HepG2 (cell line): Measurements from ENCODE around the gene RAB2B. TPM values are rescaled to one million over a fixed set of nuclear protein-coding genes. Genes with fewer than 3 reads are reported as not detected.

Experiments used
- CHCHD3 ChIP-seq: sonication (generic); formaldehyde crosslinking; IDR thresholded peaks from 2 replicates; pipeline ENCODE4 v1.8.0; 2022; ENCODE audit warnings: mild to moderate bottlenecking, missing genetic modification reagents, moderate library complexity
- GTF3A ChIP-seq: sonication (generic); formaldehyde crosslinking; conservative IDR thresholded peaks from 2 replicates; pipeline ENCODE4 v1.4.0; 2020; ENCODE audit warnings: mild to moderate bottlenecking, missing genetic modification reagents
- HNF4G ChIP-seq, 2 experiments: sonication (generic) in 1 of 2; formaldehyde crosslinking in 1 of 2; IDR thresholded peaks; 2 replicates each; pipeline versions ENCODE4 v1.4.0 to v1.6.1; 2011 to 2020; ENCODE audit warnings: borderline replicate concordance in 2 of 2, low read depth in 2 of 2, mild to moderate bottlenecking in 2 of 2, low read length in 1 of 2, missing genetic modification reagents in 1 of 2, moderate library complexity in 1 of 2
- IRF2 ChIP-seq: IDR thresholded peaks from 2 replicates; pipeline ENCODE4 v1.6.1; 2018; ENCODE audit warnings: missing genetic modification reagents, missing compliant biosample characterization
- JUN ChIP-seq: sonication (generic); formaldehyde crosslinking; IDR thresholded peaks from 2 replicates; pipeline ENCODE4 v1.4.0; 2020; ENCODE audit warnings: mild to moderate bottlenecking, missing genetic modification reagents
- MZF1 ChIP-seq: sonication (generic); formaldehyde crosslinking; IDR thresholded peaks from 2 replicates; pipeline ENCODE4 v1.8.1; 2023; ENCODE audit warnings: mild to moderate bottlenecking, missing genetic modification reagents, borderline replicate concordance
- RXRB ChIP-seq: IDR thresholded peaks from 2 replicates; pipeline ENCODE4 v1.6.1; 2016; ENCODE audit warnings: borderline replicate concordance, missing genetic modification reagents, missing compliant biosample characterization
- SMAD3 ChIP-seq: sonication (generic); formaldehyde crosslinking; IDR thresholded peaks from 2 replicates; pipeline ENCODE4 v1.4.0; 2020; ENCODE audit warnings: missing genetic modification reagents
- ZNF34 ChIP-seq: sonication (generic); formaldehyde crosslinking; IDR thresholded peaks from 2 replicates; pipeline ENCODE4 v1.4.0; 2020; ENCODE audit warnings: mild to moderate bottlenecking, missing genetic modification reagents, borderline replicate concordance
- ZNF44 ChIP-seq: sonication (generic); formaldehyde crosslinking; IDR thresholded peaks from 2 replicates; pipeline ENCODE4 v1.5.1; 2020; ENCODE audit warnings: mild to moderate bottlenecking, missing genetic modification reagents
- ZNF839 ChIP-seq: sonication (generic); formaldehyde crosslinking; IDR thresholded peaks from 2 replicates; pipeline ENCODE4 v1.4.0; 2020; ENCODE audit warnings: missing genetic modification reagents, mild to moderate bottlenecking, borderline replicate concordance
- ZSCAN20 ChIP-seq: sonication (generic); formaldehyde crosslinking; IDR thresholded peaks from 2 replicates; pipeline ENCODE4 v1.4.0; 2020; ENCODE audit warnings: missing genetic modification reagents, mild to moderate bottlenecking, borderline replicate concordance
- polyA plus RNA-seq, 8 experiments: library from polyadenylated mRNA; depleted of rRNA in 3 of 8; stranded (reverse) in 7 of 8; unstranded in 1 of 8; fragments of >200 nt; fragmentation: Illumina TruSeq in 4 of 8; extraction: Trizol in 4 of 8; gene quantifications; 2 replicates each; pipeline versions ENCODE4 v1.2.1 to v1.2.3, GENCODE V29; 2011 to 2016; ENCODE audit warnings: low read depth in 4 of 8, missing spikeins in 1 of 8, mixed read lengths in 1 of 8; ENCODE audit not compliant: insufficient read depth in 1 of 8
- total RNA-seq, 5 experiments: library from RNA; depleted of rRNA; stranded (reverse); fragments of >200 nt; fragmentation: Illumina TruSeq; extraction: Trizol; gene quantifications; 2 replicates each; pipeline ENCODE4 v1.2.3, GENCODE V29; 2016; ENCODE audit warnings: low read depth in 1 of 5
- TF ChIP-seq, protein P1 (sequence below): IDR thresholded peaks from 2 replicates; pipeline ENCODE4 v1.6.1; 2016; ENCODE audit warnings: missing genetic modification reagents, missing compliant biosample characterization
- TF ChIP-seq, protein P2 (sequence below): sonication (generic); formaldehyde crosslinking; IDR thresholded peaks from 2 replicates; pipeline ENCODE4 v1.4.0; 2020; ENCODE audit warnings: missing genetic modification reagents
- TF ChIP-seq, protein P3 (sequence below): sonication (generic); formaldehyde crosslinking; conservative IDR thresholded peaks from 2 replicates; pipeline ENCODE4 v1.8.0; 2022; ENCODE audit warnings: low read depth, missing genetic modification reagents
- TF ChIP-seq, protein P4 (sequence below): sonication (generic); formaldehyde crosslinking; IDR thresholded peaks from 2 replicates; pipeline ENCODE4 v1.8.0; 2022; ENCODE audit warnings: mild to moderate bottlenecking, missing genetic modification reagents, borderline replicate concordance
- TF ChIP-seq, protein P5 (sequence below): sonication (generic); formaldehyde crosslinking; IDR thresholded peaks from 2 replicates; pipeline ENCODE4 v1.8.1; 2023; ENCODE audit warnings: mild to moderate bottlenecking, moderate library complexity, missing genetic modification reagents
- TF ChIP-seq, protein P6 (sequence below): sonication (generic); formaldehyde crosslinking; IDR thresholded peaks from 2 replicates; pipeline ENCODE4 v1.4.0; 2020; ENCODE audit warnings: missing genetic modification reagents
- TF ChIP-seq, protein P7 (sequence below): sonication (generic); formaldehyde crosslinking; IDR thresholded peaks from 2 replicates; pipeline ENCODE4 v1.5.0; 2020; ENCODE audit warnings: missing genetic modification reagents

RAB2B gene
- total and polyA plus RNA-seq, 2 of the 13 experiments (the other 11 are each of a cell fraction or from before 2014, with no cell fraction given) = 36.0 to 60.6 TPM

DNA sequence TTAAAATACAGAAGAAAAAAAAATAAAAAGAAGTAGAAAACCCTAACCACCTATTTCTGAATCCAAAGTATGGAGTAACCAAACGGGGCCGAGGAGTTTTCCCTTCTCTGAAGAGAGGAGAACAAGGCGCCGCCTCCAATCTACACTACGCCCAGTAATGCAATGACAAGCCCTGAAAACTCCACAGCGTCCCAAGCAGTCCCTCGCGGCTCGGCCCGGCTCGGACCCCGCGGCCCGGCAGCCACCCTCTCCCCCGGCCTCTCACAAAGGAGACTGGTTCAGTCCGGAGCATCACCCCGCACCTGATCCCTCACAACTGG lies 21.2 kb downstream of the RAB2B start (continued):
- TF ChIP-seq, protein P1, sequence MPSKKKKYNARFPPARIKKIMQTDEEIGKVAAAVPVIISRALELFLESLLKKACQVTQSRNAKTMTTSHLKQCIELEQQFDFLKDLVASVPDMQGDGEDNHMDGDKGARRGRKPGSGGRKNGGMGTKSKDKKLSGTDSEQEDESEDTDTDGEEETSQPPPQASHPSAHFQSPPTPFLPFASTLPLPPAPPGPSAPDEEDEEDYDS (CRISPR knock-in tag) = no peak
- TF ChIP-seq RXRB (CRISPR knock-in tag) (no peak), ZSCAN20 (no peak), MZF1 (CRISPR knock-in tag) (no peak), HNF4G (IDR thresholded peaks at IDR 0.05; ENCODE audit: borderline replicate concordance, low read depth, low read length) (peak; percentile 6; the same call in 1 of the 2 replicates), HNF4G (CRISPR knock-in tag; IDR thresholded peaks at IDR 0.05; ENCODE audit: borderline replicate concordance, low read depth) (no peak), ZNF839 (no peak; the same call in 1 of the 2 replicates), GTF3A (CRISPR knock-in tag) (peak; percentile 7; the same call in 1 of the 2 replicates), ZNF34 (CRISPR knock-in tag) (no peak), IRF2 (CRISPR knock-in tag) (no peak), CHCHD3 (CRISPR knock-in tag) (no peak; the same call in 1 of the 2 replicates), SMAD3 (CRISPR knock-in tag) (no peak), JUN (CRISPR knock-in tag) (no peak), ZNF44 (no peak)
- TF ChIP-seq, protein P2, sequence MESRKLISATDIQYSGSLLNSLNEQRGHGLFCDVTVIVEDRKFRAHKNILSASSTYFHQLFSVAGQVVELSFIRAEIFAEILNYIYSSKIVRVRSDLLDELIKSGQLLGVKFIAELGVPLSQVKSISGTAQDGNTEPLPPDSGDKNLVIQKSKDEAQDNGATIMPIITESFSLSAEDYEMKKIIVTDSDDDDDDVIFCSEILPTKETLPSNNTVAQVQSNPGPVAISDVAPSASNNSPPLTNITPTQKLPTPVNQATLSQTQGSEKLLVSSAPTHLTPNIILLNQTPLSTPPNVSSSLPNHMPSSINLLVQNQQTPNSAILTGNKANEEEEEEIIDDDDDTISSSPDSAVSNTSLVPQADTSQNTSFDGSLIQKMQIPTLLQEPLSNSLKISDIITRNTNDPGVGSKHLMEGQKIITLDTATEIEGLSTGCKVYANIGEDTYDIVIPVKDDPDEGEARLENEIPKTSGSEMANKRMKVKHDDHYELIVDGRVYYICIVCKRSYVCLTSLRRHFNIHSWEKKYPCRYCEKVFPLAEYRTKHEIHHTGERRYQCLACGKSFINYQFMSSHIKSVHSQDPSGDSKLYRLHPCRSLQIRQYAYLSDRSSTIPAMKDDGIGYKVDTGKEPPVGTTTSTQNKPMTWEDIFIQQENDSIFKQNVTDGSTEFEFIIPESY (CRISPR knock-in tag) = no peak
- TF ChIP-seq, protein P3, sequence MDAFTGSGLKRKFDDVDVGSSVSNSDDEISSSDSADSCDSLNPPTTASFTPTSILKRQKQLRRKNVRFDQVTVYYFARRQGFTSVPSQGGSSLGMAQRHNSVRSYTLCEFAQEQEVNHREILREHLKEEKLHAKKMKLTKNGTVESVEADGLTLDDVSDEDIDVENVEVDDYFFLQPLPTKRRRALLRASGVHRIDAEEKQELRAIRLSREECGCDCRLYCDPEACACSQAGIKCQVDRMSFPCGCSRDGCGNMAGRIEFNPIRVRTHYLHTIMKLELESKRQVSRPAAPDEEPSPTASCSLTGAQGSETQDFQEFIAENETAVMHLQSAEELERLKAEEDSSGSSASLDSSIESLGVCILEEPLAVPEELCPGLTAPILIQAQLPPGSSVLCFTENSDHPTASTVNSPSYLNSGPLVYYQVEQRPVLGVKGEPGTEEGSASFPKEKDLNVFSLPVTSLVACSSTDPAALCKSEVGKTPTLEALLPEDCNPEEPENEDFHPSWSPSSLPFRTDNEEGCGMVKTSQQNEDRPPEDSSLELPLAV (CRISPR knock-in tag) = no peak
- TF ChIP-seq, protein P4, sequence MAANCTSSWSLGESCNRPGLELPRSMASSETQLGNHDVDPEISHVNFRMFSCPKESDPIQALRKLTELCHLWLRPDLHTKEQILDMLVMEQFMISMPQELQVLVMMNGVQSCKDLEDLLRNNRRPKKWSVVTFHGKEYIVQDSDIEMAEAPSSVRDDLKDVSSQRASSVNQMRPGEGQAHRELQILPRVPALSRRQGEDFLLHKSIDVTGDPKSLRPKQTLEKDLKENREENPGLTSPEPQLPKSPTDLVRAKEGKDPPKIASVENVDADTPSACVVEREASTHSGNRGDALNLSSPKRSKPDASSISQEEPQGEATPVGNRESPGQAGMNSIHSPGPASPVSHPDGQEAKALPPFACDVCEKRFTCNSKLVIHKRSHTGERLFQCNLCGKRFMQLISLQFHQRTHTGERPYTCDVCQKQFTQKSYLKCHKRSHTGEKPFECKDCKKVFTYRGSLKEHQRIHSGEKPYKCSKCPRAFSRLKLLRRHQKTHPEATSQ = no peak
- TF ChIP-seq, protein P5, sequence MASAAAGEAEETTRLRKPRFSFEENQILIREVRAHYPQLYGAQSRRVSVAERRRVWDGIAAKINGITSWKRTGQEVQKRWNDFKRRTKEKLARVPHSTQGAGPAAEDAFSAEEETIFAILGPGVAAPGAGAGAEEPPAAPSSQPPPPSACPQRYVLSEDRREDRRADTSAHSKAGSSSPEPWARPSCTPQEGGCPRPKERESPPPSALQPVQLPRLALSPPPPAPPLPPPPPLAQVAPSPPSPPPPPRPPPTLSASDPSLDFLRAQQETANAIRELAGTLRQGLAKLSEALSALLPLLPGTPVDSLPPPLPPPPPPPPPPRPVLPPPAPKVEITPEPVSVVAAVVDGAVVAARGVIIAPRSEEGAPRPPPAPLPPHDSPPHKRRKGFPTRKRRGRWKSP (CRISPR knock-in tag) = no peak
- TF ChIP-seq, protein P6, sequence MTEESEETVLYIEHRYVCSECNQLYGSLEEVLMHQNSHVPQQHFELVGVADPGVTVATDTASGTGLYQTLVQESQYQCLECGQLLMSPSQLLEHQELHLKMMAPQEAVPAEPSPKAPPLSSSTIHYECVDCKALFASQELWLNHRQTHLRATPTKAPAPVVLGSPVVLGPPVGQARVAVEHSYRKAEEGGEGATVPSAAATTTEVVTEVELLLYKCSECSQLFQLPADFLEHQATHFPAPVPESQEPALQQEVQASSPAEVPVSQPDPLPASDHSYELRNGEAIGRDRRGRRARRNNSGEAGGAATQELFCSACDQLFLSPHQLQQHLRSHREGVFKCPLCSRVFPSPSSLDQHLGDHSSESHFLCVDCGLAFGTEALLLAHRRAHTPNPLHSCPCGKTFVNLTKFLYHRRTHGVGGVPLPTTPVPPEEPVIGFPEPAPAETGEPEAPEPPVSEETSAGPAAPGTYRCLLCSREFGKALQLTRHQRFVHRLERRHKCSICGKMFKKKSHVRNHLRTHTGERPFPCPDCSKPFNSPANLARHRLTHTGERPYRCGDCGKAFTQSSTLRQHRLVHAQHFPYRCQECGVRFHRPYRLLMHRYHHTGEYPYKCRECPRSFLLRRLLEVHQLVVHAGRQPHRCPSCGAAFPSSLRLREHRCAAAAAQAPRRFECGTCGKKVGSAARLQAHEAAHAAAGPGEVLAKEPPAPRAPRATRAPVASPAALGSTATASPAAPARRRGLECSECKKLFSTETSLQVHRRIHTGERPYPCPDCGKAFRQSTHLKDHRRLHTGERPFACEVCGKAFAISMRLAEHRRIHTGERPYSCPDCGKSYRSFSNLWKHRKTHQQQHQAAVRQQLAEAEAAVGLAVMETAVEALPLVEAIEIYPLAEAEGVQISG (CRISPR knock-in tag) = no peak
- TF ChIP-seq, protein P7, sequence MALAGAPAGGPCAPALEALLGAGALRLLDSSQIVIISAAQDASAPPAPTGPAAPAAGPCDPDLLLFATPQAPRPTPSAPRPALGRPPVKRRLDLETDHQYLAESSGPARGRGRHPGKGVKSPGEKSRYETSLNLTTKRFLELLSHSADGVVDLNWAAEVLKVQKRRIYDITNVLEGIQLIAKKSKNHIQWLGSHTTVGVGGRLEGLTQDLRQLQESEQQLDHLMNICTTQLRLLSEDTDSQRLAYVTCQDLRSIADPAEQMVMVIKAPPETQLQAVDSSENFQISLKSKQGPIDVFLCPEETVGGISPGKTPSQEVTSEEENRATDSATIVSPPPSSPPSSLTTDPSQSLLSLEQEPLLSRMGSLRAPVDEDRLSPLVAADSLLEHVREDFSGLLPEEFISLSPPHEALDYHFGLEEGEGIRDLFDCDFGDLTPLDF (CRISPR knock-in tag) = no peak
